Prostate gland (tissue), 2 donors: Measurements from ENCODE around the gene NGEF. TPM values are rescaled to one million over a fixed set of nuclear protein-coding genes. Genes with fewer than 3 reads are reported as not detected.

ENCODE experiments used
- DNase-seq: peaks from one replicate; pipeline ENCODE4 v3.0.0-alpha.2; 2019; ENCODE audit warnings: low spot score
- H3K27ac ChIP-seq, 2 donors: fragments of 200-600 bp; sonication (generic); 2 replicates each; pipeline ENCODE4 v1.5.1; 2017 to 2019
- H3K27me3 ChIP-seq: fragments of 200-600 bp; sonication (generic); replicated peaks from 2 replicates; pipeline ENCODE4 v1.5.1; 2019; ENCODE audit not compliant: insufficient read depth
- H3K36me3 ChIP-seq, 2 donors: fragments of 200-600 bp; sonication (generic); 1 replicate in 1 of 2; 2 replicates in 1 of 2; pipeline versions ENCODE4 v1.5.1 to v1.8.1; 2017 to 2019
- H3K4me1 ChIP-seq: fragments of 200-600 bp; sonication (generic); replicated peaks from 2 replicates; pipeline ENCODE4 v1.5.1; 2019
- H3K4me3 ChIP-seq, 2 donors: fragments of 200-600 bp; sonication (generic); 2 replicates each; pipeline ENCODE4 v1.5.1; 2017 to 2019
- H3K9me3 ChIP-seq: fragments of 200-600 bp; sonication (generic); 2 replicates; pipeline ENCODE4 v1.5.1; 2017
- CTCF ChIP-seq, 4 experiments: fragments of 200-600 bp in 2 of 4; fragments of 450-650 bp in 2 of 4; sonication (generic) in 2 of 4; IDR thresholded peaks; 1 replicate in 3 of 4; 2 replicates in 1 of 4; pipeline ENCODE4 v1.5.1; 2016 to 2019; ENCODE audit warnings: antibody characterized with exemption in 4 of 4, mild to moderate bottlenecking in 2 of 4, moderate library complexity in 2 of 4
- POLR2A ChIP-seq: fragments of 450-650 bp; IDR thresholded peaks from one replicate; pipeline ENCODE4 v1.6.1; 2016; ENCODE audit warnings: antibody characterized with exemption, mild to moderate bottlenecking
- POLR2AphosphoS5 ChIP-seq: sonication (generic); formaldehyde crosslinking; IDR thresholded peaks from one replicate; pipeline ENCODE4 v1.6.1; 2017; ENCODE audit warnings: antibody characterized with exemption
- WGBS: methylation state at CpG from one replicate; pipeline ENCODE4 v1.1.5; 2018; 5-methylcytosine and 5-hydroxymethylcytosine counted together
- intact Hi-C: fragments of 100-400 bp; cut with DNase I; formaldehyde crosslinking; loops from one replicate; pipeline ENCODE4 v1.14.2; 2022
- total RNA-seq, 2 donors: library from RNA; depleted of rRNA; stranded (reverse); fragments of >200 nt; gene quantifications; one replicate each; pipeline ENCODE4 v1.1.0, GENCODE V29; 2016

NGEF gene
- total RNA-seq, 2 donors from 2014 or later: 2.0 to 19.0 TPM

DNA sequence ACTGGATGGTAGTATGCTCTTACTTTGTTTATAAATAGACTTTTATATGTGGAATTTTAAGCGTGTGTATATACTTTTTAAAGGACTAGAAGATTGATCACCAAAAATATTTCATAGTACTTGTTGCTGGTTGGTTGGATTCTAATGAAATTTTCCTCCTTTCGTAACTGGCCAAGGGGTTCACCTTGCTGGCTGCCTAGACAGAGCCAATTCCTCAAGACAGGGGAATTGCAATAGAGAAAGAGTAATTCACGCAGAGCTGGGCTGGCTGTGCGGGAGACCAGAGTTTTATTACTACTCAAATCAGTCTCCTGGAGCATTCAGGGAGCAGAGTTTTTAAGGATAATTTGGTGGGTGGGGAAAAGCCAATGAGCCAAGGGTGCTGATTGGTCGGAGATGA, 72.3 kb downstream of the NGEF start:
- WGBS: 96% methylated on average over 5 of the region's 5 CpGs
- Histone ChIP-seq H3K27ac (no peak overlapping the region), H3K27me3 (no peaks in the 10 kb centered on the region), H3K4me3 (no peak overlapping the region), H3K36me3 (no peaks in the 10 kb centered on the region), H3K4me1 (no peaks in the 10 kb centered on the region), H3K9me3 (no peaks in the 10 kb centered on the region)
- intact Hi-C loops: no loop called here
- TF ChIP-seq POLR2A (no peak), CTCF (IDR thresholded peaks at IDR 0.05) (no peak), POLR2AphosphoS5 (no peak)
- DNase-seq: no peak

DNA sequence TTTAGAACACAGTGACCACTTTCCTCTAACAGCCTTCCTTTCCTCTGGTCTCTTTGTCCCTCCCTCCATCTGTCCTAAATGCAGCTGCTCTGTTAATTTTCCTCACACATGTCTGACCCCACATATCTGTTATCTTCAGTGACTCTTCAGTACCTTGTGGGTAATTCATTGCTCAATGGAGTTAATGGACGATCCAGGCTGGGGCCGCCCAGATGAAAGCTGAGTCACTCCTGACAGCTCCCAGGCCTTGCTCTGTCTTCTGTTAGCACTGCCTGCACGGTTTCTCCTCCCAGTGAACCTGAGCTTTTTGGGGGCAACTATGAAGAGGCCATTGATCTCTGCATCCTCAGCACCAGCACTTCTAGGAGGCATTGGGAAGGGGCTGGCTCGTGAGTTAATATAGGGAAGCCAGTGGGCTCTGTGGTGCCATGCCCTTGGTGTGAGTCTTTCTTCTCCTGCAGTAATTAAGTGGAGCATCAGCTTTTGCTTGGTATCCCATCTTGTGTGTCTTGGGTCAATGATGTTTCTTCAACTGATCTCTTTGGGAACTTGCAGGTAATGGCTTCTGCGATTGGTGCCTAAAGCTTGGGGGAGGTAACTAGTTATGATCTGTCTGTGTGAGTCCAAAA, 75.7 kb downstream of the NGEF start:
- Histone ChIP-seq H3K4me3 (no peak overlapping the region), H3K36me3 (no peaks in the 10 kb centered on the region), H3K27ac (no peak overlapping the region), H3K27me3 (no peaks in the 10 kb centered on the region), H3K9me3 (no peaks in the 10 kb centered on the region), H3K4me1 (no peaks in the 10 kb centered on the region)
- no peak for DNase-seq
- intact Hi-C loops: no loop called here
- TF ChIP-seq POLR2AphosphoS5 (no peak), POLR2A (no peak), CTCF (IDR thresholded peaks at IDR 0.05) (no peak)
- 59% methylated on average over 5 of the region's 5 CpGs for WGBS

GRCh38 chr2:232931636-232932035, 81.4 kb downstream of the NGEF start:
- no peaks in the 10 kb centered on the region for H3K36me3 ChIP-seq
- no peak overlapping the region for H3K4me3 ChIP-seq
- H3K9me3 ChIP-seq: no peaks in the 10 kb centered on the region
- intact Hi-C loops: no loop called here
- 56% methylated on average over 4 of the region's 4 CpGs for WGBS
- H3K4me1 ChIP-seq: peaks cover 6% of the 10 kb centered on the region
- TF ChIP-seq POLR2A: no peak
- H3K27ac ChIP-seq: no peak overlapping the region
- DNase-seq: no peak
- H3K27me3 ChIP-seq: peaks cover 7% of the 10 kb centered on the region

DNA sequence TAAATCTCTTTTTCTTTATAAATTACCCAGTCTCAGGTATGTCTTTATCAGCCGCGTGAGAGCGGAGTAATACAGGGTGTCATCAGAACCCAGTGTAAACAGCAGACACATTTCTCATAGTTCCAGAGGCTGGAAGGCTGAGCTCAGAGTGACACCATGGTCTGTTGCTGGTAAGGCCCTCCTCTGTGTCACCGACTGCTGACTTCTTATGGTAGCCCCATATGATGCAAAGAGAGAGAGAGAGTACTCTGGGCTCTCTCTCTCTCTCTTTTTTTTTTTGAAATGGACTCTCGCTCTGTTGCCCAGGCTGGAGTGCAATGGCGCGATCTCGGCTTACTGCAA, 83.0 kb downstream of the NGEF start:
- no peak for DNase-seq
- no peaks in the 10 kb centered on the region for H3K9me3 ChIP-seq
- intact Hi-C loops: no loop called here
- 92% methylated on average over 8 of the region's 8 CpGs for WGBS
- TF ChIP-seq POLR2A: no peak
- no peak for TF ChIP-seq CTCF (IDR thresholded peaks at IDR 0.05)
- TF ChIP-seq POLR2AphosphoS5: no peak
- H3K4me3 ChIP-seq: no peak overlapping the region
- H3K36me3 ChIP-seq: no peaks in the 10 kb centered on the region
- no peak overlapping the region for H3K27ac ChIP-seq
- peaks cover 13% of the 10 kb centered on the region for H3K27me3 ChIP-seq
- peaks cover 6% of the 10 kb centered on the region for H3K4me1 ChIP-seq

GRCh38 chr2:232929303-232930058, 83.6 kb downstream of the NGEF start:
- no peaks in the 10 kb centered on the region for H3K36me3 ChIP-seq
- intact Hi-C loops: no loop called here
- H3K27ac ChIP-seq: no peak overlapping the region
- no peak overlapping the region for H3K4me3 ChIP-seq
- TF ChIP-seq CTCF (IDR thresholded peaks at IDR 0.05): no peak
- TF ChIP-seq POLR2AphosphoS5: no peak
- no peak for TF ChIP-seq POLR2A
- DNase-seq: no peak
- H3K4me1 ChIP-seq: peaks cover 6% of the 10 kb centered on the region
- H3K9me3 ChIP-seq: no peaks in the 10 kb centered on the region
- H3K27me3 ChIP-seq: peaks cover 13% of the 10 kb centered on the region
- 65% methylated on average over 9 of the region's 9 CpGs for WGBS
